A549 (cell line): Measurements from ENCODE around the gene GUCA2B. TPM values are rescaled to one million over a fixed set of nuclear protein-coding genes. Genes with fewer than 3 reads are reported as not detected.

Experiments used
- ATAC-seq, 2 experiments: fragments of 200-7000 bp in 1 of 2; fragments of >200 bp in 1 of 2; cut with Nextera tagmentation in 1 of 2; cut with Tn5 transposase in 1 of 2; 3 replicates each; pipeline versions ENCODE4 v1.8.0 to v1.9.1; 2018 to 2020; ENCODE audit warnings: mild to moderate bottlenecking in 1 of 2, moderate library complexity in 1 of 2
- CTCF ChIA-PET: fragments of 300-600 bp; sonication (Branson Sonifier 250); formaldehyde crosslinking; extraction: SDS; loops from one replicate; lab custom pipeline; 2021; ENCODE audit warnings: antibody characterized with exemption, inconsistent platforms; lab: Yijun Ruan, JAX
- POLR2A ChIA-PET: fragments of 350-600 bp; formaldehyde crosslinking; extraction: SDS; loops from one replicate; lab custom pipeline; 2021; ENCODE audit warnings: antibody characterized with exemption, inconsistent platforms; lab: Yijun Ruan, JAX
- DNase-seq, 2 experiments: peaks; one replicate each; pipeline versions ENCODE4 v3.0.0 to v3.0.0-alpha.2; 2011 to 2016; ENCODE audit warnings: low read depth in 1 of 2, low spot score in 1 of 2
- FAIRE-seq: peaks from 2 replicates; lab custom pipeline; 2011; peaks lifted over from hg19 to GRCh38; lab: Jason Lieb, UNC
- H3K27ac ChIP-seq, 2 experiments: fragments of >200 bp; sonication (Bioruptor Twin); formaldehyde crosslinking; 3 replicates each; pipeline ENCODE4 v1.5.1; 2016 to 2017
- H3K4me1 ChIP-seq: fragments of >200 bp; sonication (Bioruptor Twin); formaldehyde crosslinking; 3 replicates; pipeline ENCODE4 v1.6.1; 2016
- H3K4me2 ChIP-seq: fragments of >200 bp; sonication (Bioruptor Twin); formaldehyde crosslinking; 3 replicates; pipeline ENCODE4 v1.6.1; 2016
- H3K4me3 ChIP-seq: fragments of >200 bp; sonication (Bioruptor Twin); formaldehyde crosslinking; 3 replicates; pipeline ENCODE4 v1.5.1; 2016
- H3K9me3 ChIP-seq: fragments of >200 bp; sonication (Bioruptor Twin); formaldehyde crosslinking; 3 replicates; pipeline ENCODE4 v1.6.1; 2016
- ATOH8 ChIP-seq: fragments of 250-450 bp; sonication (Bioruptor Pico); IDR thresholded peaks from 2 replicates; pipeline ENCODE4 v1.5.0; 2020; ENCODE audit warnings: low read depth, mild to moderate bottlenecking, moderate library complexity
- EHMT2 ChIP-seq: fragments of 200-600 bp; sonication (generic); IDR thresholded peaks from 2 replicates; pipeline ENCODE4 v1.6.1; 2016; ENCODE audit warnings: antibody characterized with exemption, low read depth, mild to moderate bottlenecking, moderate library complexity
- ELK1 ChIP-seq: fragments of 150-350 bp; IDR thresholded peaks from 2 replicates; pipeline ENCODE4 v1.6.1; 2014; ENCODE audit warnings: low read depth, mild to moderate bottlenecking, low read length
- EP300 ChIP-seq, 2 experiments: fragments of >200 bp; sonication (Bioruptor Twin); formaldehyde crosslinking; IDR thresholded peaks; 2 replicates in 1 of 2; 3 replicates in 1 of 2; pipeline ENCODE4 v1.6.1; 2016 to 2017
- ESRRA ChIP-seq: fragments of 150-350 bp; IDR thresholded peaks from 2 replicates; pipeline ENCODE4 v1.6.1; 2014; ENCODE audit warnings: mild to moderate bottlenecking, low read length, borderline replicate concordance
- GATA3 ChIP-seq: IDR thresholded peaks from 2 replicates; pipeline ENCODE4 v1.6.1; 2012; ENCODE audit warnings: borderline replicate concordance
- HMGXB4 ChIP-seq: fragments of 250-450 bp; sonication (Bioruptor Pico); IDR thresholded peaks from 2 replicates; pipeline ENCODE4 v1.5.0; 2021; ENCODE audit warnings: mild to moderate bottlenecking, moderate library complexity, borderline replicate concordance
- HOXA7 ChIP-seq: fragments of 250-450 bp; sonication (Bioruptor Pico); IDR thresholded peaks from 2 replicates; pipeline ENCODE4 v1.5.0; 2020; ENCODE audit warnings: mild to moderate bottlenecking, moderate library complexity
- HOXB13 ChIP-seq: fragments of 250-450 bp; sonication (Bioruptor Pico); IDR thresholded peaks from 2 replicates; pipeline ENCODE4 v1.5.0; 2020; ENCODE audit warnings: low read depth, mild to moderate bottlenecking, moderate library complexity
- HOXB5 ChIP-seq: fragments of 250-450 bp; sonication (Bioruptor Pico); IDR thresholded peaks from 2 replicates; pipeline ENCODE4 v1.5.0; 2020; ENCODE audit warnings: mild to moderate bottlenecking, moderate library complexity
- JUN ChIP-seq, 2 experiments: fragments of >200 bp; sonication (Bioruptor Twin); formaldehyde crosslinking; IDR thresholded peaks; 2 replicates in 1 of 2; 3 replicates in 1 of 2; pipeline ENCODE4 v1.6.1; 2016 to 2017
- JUNB ChIP-seq: fragments of >200 bp; sonication (Bioruptor Twin); formaldehyde crosslinking; IDR thresholded peaks from 2 replicates; pipeline ENCODE4 v1.6.1; 2016
- KDM5A ChIP-seq: fragments of 200-600 bp; sonication (generic); IDR thresholded peaks from 2 replicates; pipeline ENCODE4 v1.6.1; 2016; ENCODE audit warnings: antibody characterized with exemption, mild to moderate bottlenecking
- MAFK ChIP-seq: fragments of 450-650 bp; IDR thresholded peaks from 2 replicates; pipeline ENCODE4 v1.6.1; 2014; ENCODE audit not compliant: partially characterized antibody
- MAX ChIP-seq: IDR thresholded peaks from 2 replicates; pipeline ENCODE4 v1.6.1; 2012
- MAZ ChIP-seq: fragments of 150-350 bp; IDR thresholded peaks from 2 replicates; pipeline ENCODE4 v1.6.1; 2014; ENCODE audit warnings: antibody characterized with exemption, low read depth, low read length, borderline replicate concordance
- MYC ChIP-seq: IDR thresholded peaks from 2 replicates; pipeline ENCODE4 v1.6.1; 2012; ENCODE audit warnings: mild to moderate bottlenecking, inconsistent platforms, low read length, improper control_type of control experiment, borderline replicate concordance
- NPAS2 ChIP-seq: fragments of 250-450 bp; sonication (Bioruptor Pico); IDR thresholded peaks from 2 replicates; pipeline ENCODE4 v1.8.0; 2022; ENCODE audit warnings: mild to moderate bottlenecking, moderate library complexity, borderline replicate concordance
- NR3C1 ChIP-seq: fragments of >200 bp; sonication (Bioruptor Twin); formaldehyde crosslinking; IDR thresholded peaks from 3 replicates; pipeline ENCODE4 v1.6.1; 2017
- PHF8 ChIP-seq: fragments of 200-600 bp; sonication (generic); IDR thresholded peaks from 2 replicates; pipeline ENCODE4 v1.6.1; 2016; ENCODE audit warnings: low read depth, mild to moderate bottlenecking, antibody characterized with exemption, moderate library complexity, borderline replicate concordance
- RARB ChIP-seq: fragments of 250-450 bp; sonication (Bioruptor Pico); IDR thresholded peaks from 2 replicates; pipeline ENCODE4 v1.8.0; 2021; ENCODE audit warnings: mild to moderate bottlenecking, moderate library complexity
- RCOR1 ChIP-seq: fragments of 150-350 bp; IDR thresholded peaks from 2 replicates; pipeline ENCODE4 v1.6.1; 2014; ENCODE audit warnings: antibody characterized with exemption, low read length, low read depth
- REST ChIP-seq: fragments of 200-600 bp; sonication (generic); IDR thresholded peaks from 2 replicates; pipeline ENCODE4 v1.6.1; 2016; ENCODE audit warnings: antibody characterized with exemption, mild to moderate bottlenecking, moderate library complexity
- RFX5 ChIP-seq: fragments of 450-650 bp; IDR thresholded peaks from 2 replicates; pipeline ENCODE4 v1.7.1; 2014; ENCODE audit warnings: antibody characterized with exemption, mild to moderate bottlenecking, moderate library complexity
- SREBF2 ChIP-seq: fragments of 450-650 bp; IDR thresholded peaks from 2 replicates; pipeline ENCODE4 v1.6.1; 2014; ENCODE audit warnings: mild to moderate bottlenecking, moderate library complexity
- ZC3H11A ChIP-seq: fragments of 450-650 bp; IDR thresholded peaks from 2 replicates; pipeline ENCODE4 v1.6.1; 2014; ENCODE audit warnings: antibody characterized with exemption, mild to moderate bottlenecking
- ZSCAN20 ChIP-seq: fragments of 250-450 bp; sonication (Bioruptor Pico); IDR thresholded peaks from 2 replicates; pipeline ENCODE4 v1.8.0; 2022; ENCODE audit warnings: mild to moderate bottlenecking, moderate library complexity
- WGBS: methylation state at CpG from one replicate; pipeline ENCODE4 v1.1.6; 2017; ENCODE audit errors: missing lambda C conversion rate; 5-methylcytosine and 5-hydroxymethylcytosine counted together
- polyA plus RNA-seq, 4 experiments: library from polyadenylated mRNA; depleted of rRNA in 3 of 4; stranded (reverse); fragments of >200 nt; fragmentation: RNase III in 1 of 4; extraction: RNeasy Plus Mini Kit Qiagen cat#74134 plus additional on column Dnase treatment in 1 of 4; gene quantifications; 2 replicates in 3 of 4; 3 replicates in 1 of 4; pipeline ENCODE4 v1.2.3, GENCODE V29; 2011 to 2017

Gene GUCA2B
- polyA plus RNA-seq, 2 of the 4 experiments (the other 2 are of a cell fraction) = 0.17 TPM; not detected in 1

GRCh38 chr1:42163536-42164503 is 10.6 kb downstream of the GUCA2B start:
- Histone ChIP-seq H3K4me1 (peaks cover 27% of the 10 kb centered on the region), H3K4me3 (no peak overlapping the region), H3K27ac (no peak overlapping the region; a peak in 1 of 6 replicates), H3K9me3 (peaks cover 8% of the 10 kb centered on the region; the same call in 1 of the 3 replicates), H3K4me2 (no peak overlapping the region)
- ATAC-seq (0 out of 6 replicates have a peak, but pooled peaks of 1 of the 2 experiments have one; percentile 7), FAIRE-seq (no peak), DNase-seq (no peak)
- WGBS = 90% methylated on average over 7 of the region's 16 CpGs
- POLR2A ChIA-PET = no interaction called here
- CTCF ChIA-PET = interaction anchor here (1.3 to 8.4 kb wide), 3 partner anchors 8 to 16 kb away, joined by 4 to 56 read pairs (median 5); no protein-coding TSS in a partner anchor
- no peak for TF ChIP-seq ESRRA
- no peak for TF ChIP-seq RARB (CRISPR knock-in tag)
- no peak for TF ChIP-seq RFX5
- no peak for TF ChIP-seq ATOH8
- no peak for TF ChIP-seq GATA3
- TF ChIP-seq ZSCAN20 (CRISPR knock-in tag) = no peak
- TF ChIP-seq EP300 (IDR thresholded peaks at IDR 0.05) = no peak
- TF ChIP-seq MAFK = no peak
- no peak for TF ChIP-seq JUNB
- no peak for TF ChIP-seq MAZ
- TF ChIP-seq PHF8 = no peak
- no peak for TF ChIP-seq MAX
- no peak for TF ChIP-seq SREBF2
- TF ChIP-seq REST = no peak
- TF ChIP-seq KDM5A = no peak

- Histone ChIP-seq H3K4me3 (no peak within 1 kb of the TSS), H3K4me1 (peaks cover 27% of the 10 kb centered on the region), H3K27ac (peak within 1 kb of the TSS in 1 of 2 experiments; percentile 64; a peak in 4 of 6 replicates), H3K4me2 (peak within 1 kb of the TSS; percentile 61), H3K9me3 (peaks cover 8% of the 10 kb centered on the region; the same call in 1 of the 3 replicates)
- DNase-seq = no peak
- WGBS = 80% methylated on average over 13 of the region's 24 CpGs
- ATAC-seq = peak in 1 of 2 experiments; percentile 10; a peak in 2 of 6 replicates
- no peak for FAIRE-seq
- CTCF ChIA-PET = interaction anchor here (1.3 to 8.4 kb wide), 3 partner anchors 9 to 18 kb away, joined by 4 to 56 read pairs (median 7); no protein-coding TSS in a partner anchor
- POLR2A ChIA-PET = no interaction called here
- TF ChIP-seq HOXB5 (CRISPR knock-in tag) (no peak), NPAS2 (CRISPR knock-in tag) (no peak), MYC (no peak), ZC3H11A (no peak), EHMT2 (no peak), HOXA7 (CRISPR knock-in tag) (no peak), RCOR1 (no peak), JUN (IDR thresholded peaks at IDR 0.05) (no peak), NR3C1 (no peak), PHF8 (no peak), HOXB13 (CRISPR knock-in tag) (no peak), ELK1 (no peak), HMGXB4 (no peak)
Measured at GRCh38 chr1:42164551-42165420, 11.6 kb downstream of the GUCA2B start, which contains the start of gene GUCA2A. Gene GUCA2A (minus strand): TSS chr1:42164745. CDS start chr1:42164712, 33 bp downstream.
